Measurements from ENCODE around the gene EML6. TPM values are rescaled to one million over a fixed set of nuclear protein-coding genes. Genes with fewer than 3 reads are reported as not detected.

Gene EML6
- total RNA-seq, 1 experiment from 2014 or later: 0.77 TPM

GRCh38 chr2:54706622-54707021 lies 16.8 kb upstream of the EML6 start:
- Mint-ChIP-seq H3K27ac (ENCODE audit: low read depth, unreplicated experiment) (no peak overlapping the region), H3K4me3 (ENCODE audit: unreplicated experiment) (no peak overlapping the region), H3K27me3 (ENCODE audit: insufficient read depth, unreplicated experiment) (no peaks in the 10 kb centered on the region), H3K36me3 (ENCODE audit: insufficient read depth, unreplicated experiment) (no peaks in the 10 kb centered on the region), H3K4me1 (ENCODE audit: insufficient read depth, unreplicated experiment) (no peaks in the 10 kb centered on the region), H3K9me3 (ENCODE audit: unreplicated experiment) (peaks cover 8% of the 10 kb centered on the region)
- intact Hi-C loops (cut with micrococcal nuclease): no loop called here
- ChIA-PET CTCF (interaction anchor here (0.5 to 6.4 kb wide), 12 partner anchors 12 to 604 kb away, joined by 3 to 103 read pairs (median 5); no protein-coding TSS in a partner anchor), POLR2A (no interaction called here)
- TF ChIP-seq, protein P1, sequence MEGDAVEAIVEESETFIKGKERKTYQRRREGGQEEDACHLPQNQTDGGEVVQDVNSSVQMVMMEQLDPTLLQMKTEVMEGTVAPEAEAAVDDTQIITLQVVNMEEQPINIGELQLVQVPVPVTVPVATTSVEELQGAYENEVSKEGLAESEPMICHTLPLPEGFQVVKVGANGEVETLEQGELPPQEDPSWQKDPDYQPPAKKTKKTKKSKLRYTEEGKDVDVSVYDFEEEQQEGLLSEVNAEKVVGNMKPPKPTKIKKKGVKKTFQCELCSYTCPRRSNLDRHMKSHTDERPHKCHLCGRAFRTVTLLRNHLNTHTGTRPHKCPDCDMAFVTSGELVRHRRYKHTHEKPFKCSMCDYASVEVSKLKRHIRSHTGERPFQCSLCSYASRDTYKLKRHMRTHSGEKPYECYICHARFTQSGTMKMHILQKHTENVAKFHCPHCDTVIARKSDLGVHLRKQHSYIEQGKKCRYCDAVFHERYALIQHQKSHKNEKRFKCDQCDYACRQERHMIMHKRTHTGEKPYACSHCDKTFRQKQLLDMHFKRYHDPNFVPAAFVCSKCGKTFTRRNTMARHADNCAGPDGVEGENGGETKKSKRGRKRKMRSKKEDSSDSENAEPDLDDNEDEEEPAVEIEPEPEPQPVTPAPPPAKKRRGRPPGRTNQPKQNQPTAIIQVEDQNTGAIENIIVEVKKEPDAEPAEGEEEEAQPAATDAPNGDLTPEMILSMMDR (IDR thresholded peaks at IDR 0.05; ENCODE audit: unreplicated experiment): no peak
- DNase-seq (ENCODE audit: unreplicated experiment): no peak
- BruUV-seq (replicated peaks): no TSS peak

GRCh38 chr2:54708584-54709335 lies 14.7 kb upstream of the EML6 start:
- no TSS peak for BruUV-seq (replicated peaks)
- intact Hi-C loops (cut with micrococcal nuclease): no loop called here
- CTCF ChIA-PET: interaction anchor here (0.6 to 2.8 kb wide), 6 partner anchors 36 to 602 kb away, joined by 3 to 11 read pairs (median 6); no protein-coding TSS in a partner anchor

GRCh38 chr2:54709336-54709809 lies 14.1 kb upstream of the EML6 start:
- Mint-ChIP-seq H3K27me3 (ENCODE audit: insufficient read depth, unreplicated experiment) (no peaks in the 10 kb centered on the region), H3K36me3 (ENCODE audit: insufficient read depth, unreplicated experiment) (no peaks in the 10 kb centered on the region), H3K9me3 (ENCODE audit: unreplicated experiment) (no peaks in the 10 kb centered on the region), H3K4me1 (ENCODE audit: insufficient read depth, unreplicated experiment) (no peaks in the 10 kb centered on the region), H3K4me3 (ENCODE audit: unreplicated experiment) (no peak overlapping the region), H3K27ac (ENCODE audit: low read depth, unreplicated experiment) (no peak overlapping the region)
- no TSS peak for BruUV-seq (replicated peaks)
- DNase-seq (ENCODE audit: unreplicated experiment): no peak
- TF ChIP-seq, protein P1 (IDR thresholded peaks at IDR 0.05; ENCODE audit: unreplicated experiment): no peak
- intact Hi-C loops (cut with micrococcal nuclease): no loop called here
- ChIA-PET CTCF (interaction anchor here (0.6 to 1.6 kb wide), 3 partner anchors 44 to 602 kb away, joined by 4 to 7 read pairs (median 4); no protein-coding TSS in a partner anchor), POLR2A (interaction anchor here (1.4 kb wide), 1 partner anchor 11 kb away, joined by 3 read pairs; no protein-coding TSS in a partner anchor)

More at GRCh38 chr2:54708584-54709335, 14.7 kb upstream of the EML6 start:
- POLR2A ChIA-PET: interaction anchor here (1.4 kb wide), 1 partner anchor 12 kb away, joined by 3 read pairs; no protein-coding TSS in a partner anchor
- Mint-ChIP-seq H3K27me3 (ENCODE audit: insufficient read depth, unreplicated experiment) (no peaks in the 10 kb centered on the region), H3K27ac (ENCODE audit: low read depth, unreplicated experiment) (no peak overlapping the region), H3K9me3 (ENCODE audit: unreplicated experiment) (no peaks in the 10 kb centered on the region), H3K4me1 (ENCODE audit: insufficient read depth, unreplicated experiment) (no peaks in the 10 kb centered on the region), H3K36me3 (ENCODE audit: insufficient read depth, unreplicated experiment) (no peaks in the 10 kb centered on the region), H3K4me3 (ENCODE audit: unreplicated experiment) (no peak overlapping the region)
- no peak for DNase-seq (ENCODE audit: unreplicated experiment)
- TF ChIP-seq, protein P1 (IDR thresholded peaks at IDR 0.05; ENCODE audit: unreplicated experiment): no peak

GRCh38 chr2:54710216-54710615 lies 13.2 kb upstream of the EML6 start:
- H3K9me3 Mint-ChIP-seq (ENCODE audit: unreplicated experiment): no peaks in the 10 kb centered on the region
- no peaks in the 10 kb centered on the region for H3K4me1 Mint-ChIP-seq (ENCODE audit: insufficient read depth, unreplicated experiment)
- ChIA-PET CTCF (interaction anchor here (0.5 to 1.6 kb wide), 3 partner anchors 45 to 603 kb away, joined by 3 to 7 read pairs (median 4); no protein-coding TSS in a partner anchor), POLR2A (interaction anchor here (1.4 kb wide), 1 partner anchor 10 kb away, joined by 3 read pairs; no protein-coding TSS in a partner anchor)
- H3K27ac Mint-ChIP-seq (ENCODE audit: low read depth, unreplicated experiment): no peak overlapping the region
- no peak overlapping the region for H3K4me3 Mint-ChIP-seq (ENCODE audit: unreplicated experiment)
- intact Hi-C loops (cut with micrococcal nuclease): no loop called here
- H3K27me3 Mint-ChIP-seq (ENCODE audit: insufficient read depth, unreplicated experiment): no peaks in the 10 kb centered on the region
- H3K36me3 Mint-ChIP-seq (ENCODE audit: insufficient read depth, unreplicated experiment): no peaks in the 10 kb centered on the region
- TF ChIP-seq, protein P1 (IDR thresholded peaks at IDR 0.05; ENCODE audit: unreplicated experiment): no peak
- DNase-seq (ENCODE audit: unreplicated experiment): no peak
- BruUV-seq (replicated peaks): no TSS peak

Measured in MCF 10A (cell line).